A673 (cell line): ENCODE data around the gene RNF123. TPM values are rescaled to one million over a fixed set of nuclear protein-coding genes. Genes with fewer than 3 reads are reported as not detected.

Experiments
- BruUV-seq: library from RNA; stranded (reverse); fragments of 400-500 nt; replicated peaks from 2 replicates; lab custom pipeline; 2021; lab: Mats Ljungman, UMichigan
- CTCF ChIA-PET: fragments of 300-600 bp; sonication (Branson Sonifier 250); formaldehyde crosslinking; loops from one replicate; lab custom pipeline; 2022; ENCODE audit warnings: antibody characterized with exemption; lab: Charles Lee
- POLR2A ChIA-PET: fragments of 300-600 bp; sonication (Branson Sonifier 250); formaldehyde crosslinking; loops from one replicate; lab custom pipeline; 2022; ENCODE audit warnings: antibody characterized with exemption; ENCODE audit not compliant: low non-redundant PET; lab: Charles Lee
- DNase-seq: peaks from one replicate; pipeline ENCODE4 v3.0.0-alpha.2; 2015; ENCODE audit warnings: low spot score
- H3K27ac ChIP-seq: fragments of 200-600 bp; sonication (generic); 2 replicates; pipeline ENCODE4 v1.5.1; 2016; ENCODE audit warnings: mixed run types, low read depth, mild to moderate bottlenecking, mixed read lengths, antibody characterized with exemption, low read length; ENCODE audit not compliant: poor library complexity, severe bottlenecking
- H3K27me3 ChIP-seq: fragments of 200-600 bp; sonication (generic); replicated peaks from 2 replicates; pipeline ENCODE4 v1.6.1; 2017; ENCODE audit warnings: mixed run types, low read depth, mild to moderate bottlenecking, mixed read lengths, antibody characterized with exemption, low read length; ENCODE audit not compliant: insufficient read depth, poor library complexity
- H3K36me3 ChIP-seq: fragments of 200-600 bp; sonication (generic); 2 replicates; pipeline ENCODE4 v1.6.1; 2016; ENCODE audit warnings: mixed run types, mild to moderate bottlenecking, mixed read lengths, antibody characterized with exemption, low read length; ENCODE audit not compliant: insufficient read depth, poor library complexity, severe bottlenecking
- H3K4me1 ChIP-seq: fragments of 200-600 bp; sonication (generic); 2 replicates; pipeline ENCODE4 v1.6.1; 2017; ENCODE audit warnings: mixed run types, mild to moderate bottlenecking, mixed read lengths, antibody characterized with exemption, low read length; ENCODE audit not compliant: insufficient read depth, poor library complexity, severe bottlenecking
- H3K4me3 ChIP-seq: fragments of 200-600 bp; sonication (generic); 2 replicates; pipeline ENCODE4 v1.5.1; 2016; ENCODE audit warnings: low read depth, mixed run types, mild to moderate bottlenecking, mixed read lengths, low read length; ENCODE audit not compliant: poor library complexity, severe bottlenecking
- H3K9me3 ChIP-seq: fragments of 200-600 bp; sonication (generic); 2 replicates; pipeline ENCODE4 v1.6.1; 2016; ENCODE audit warnings: mixed run types, low read depth, mild to moderate bottlenecking, mixed read lengths, antibody characterized with exemption, low read length; ENCODE audit not compliant: poor library complexity, severe bottlenecking
- EZH2 ChIP-seq: fragments of 200-600 bp; sonication (generic); IDR thresholded peaks from 2 replicates; pipeline ENCODE4 v1.6.1; 2017; ENCODE audit warnings: borderline replicate concordance, low read depth, mild to moderate bottlenecking, mixed read lengths, antibody characterized with exemption, low read length; ENCODE audit not compliant: poor library complexity, severe bottlenecking
- intact Hi-C: fragments of 100-400 bp; cut with micrococcal nuclease; formaldehyde crosslinking; loops from one replicate; pipeline ENCODE4 v1.10.0; 2022; ENCODE audit not compliant: unreplicated experiment
- total RNA-seq: library from RNA; stranded (reverse); gene quantifications from 2 replicates; pipeline ENCODE4 v1.2.3, GENCODE V29; 2021
- TF ChIP-seq, protein P1 (sequence below): fragments of 300-800, 200-600 bp; sonication (generic); conservative IDR thresholded peaks from 2 replicates; pipeline ENCODE4 v1.5.1; 2017; ENCODE audit warnings: low read depth, mild to moderate bottlenecking, antibody characterized with exemption, low read length, moderate library complexity, mixed read lengths

RNF123 gene
- total RNA-seq, 1 experiment from 2014 or later: 31.5 TPM

DNA sequence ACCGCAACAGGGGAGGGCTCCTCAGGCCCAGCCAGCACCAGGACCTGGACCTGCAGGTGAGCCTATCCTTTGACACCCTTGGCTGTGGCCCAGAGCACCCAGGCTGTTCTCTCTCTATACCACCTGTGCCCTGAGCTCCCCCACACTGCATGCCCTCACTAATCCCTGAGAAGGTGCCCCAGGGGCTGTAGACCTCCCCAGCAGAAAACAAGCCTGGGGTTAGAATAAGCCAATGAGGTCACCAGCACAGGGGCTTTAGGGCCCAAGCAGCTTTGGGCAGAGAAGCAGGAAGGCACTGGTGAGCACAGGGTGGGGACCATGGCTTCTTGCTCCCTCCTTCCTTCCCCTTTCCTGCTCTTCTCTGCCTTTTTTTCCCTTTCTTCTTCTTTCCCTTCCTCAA lies 25.5 kb upstream of the RNF123 start:
- POLR2A ChIA-PET: no interaction called here
- Histone ChIP-seq H3K4me3 (no peak overlapping the region), H3K27me3 (no peaks in the 10 kb centered on the region), H3K9me3 (no peaks in the 10 kb centered on the region), H3K4me1 (no peaks in the 10 kb centered on the region), H3K27ac (no peak overlapping the region), H3K36me3 (no peaks in the 10 kb centered on the region)
- no peak for DNase-seq
- CTCF ChIA-PET: no interaction called here
- intact Hi-C loops: no loop called here
- BruUV-seq: no TSS peak
- TF ChIP-seq, protein P1, sequence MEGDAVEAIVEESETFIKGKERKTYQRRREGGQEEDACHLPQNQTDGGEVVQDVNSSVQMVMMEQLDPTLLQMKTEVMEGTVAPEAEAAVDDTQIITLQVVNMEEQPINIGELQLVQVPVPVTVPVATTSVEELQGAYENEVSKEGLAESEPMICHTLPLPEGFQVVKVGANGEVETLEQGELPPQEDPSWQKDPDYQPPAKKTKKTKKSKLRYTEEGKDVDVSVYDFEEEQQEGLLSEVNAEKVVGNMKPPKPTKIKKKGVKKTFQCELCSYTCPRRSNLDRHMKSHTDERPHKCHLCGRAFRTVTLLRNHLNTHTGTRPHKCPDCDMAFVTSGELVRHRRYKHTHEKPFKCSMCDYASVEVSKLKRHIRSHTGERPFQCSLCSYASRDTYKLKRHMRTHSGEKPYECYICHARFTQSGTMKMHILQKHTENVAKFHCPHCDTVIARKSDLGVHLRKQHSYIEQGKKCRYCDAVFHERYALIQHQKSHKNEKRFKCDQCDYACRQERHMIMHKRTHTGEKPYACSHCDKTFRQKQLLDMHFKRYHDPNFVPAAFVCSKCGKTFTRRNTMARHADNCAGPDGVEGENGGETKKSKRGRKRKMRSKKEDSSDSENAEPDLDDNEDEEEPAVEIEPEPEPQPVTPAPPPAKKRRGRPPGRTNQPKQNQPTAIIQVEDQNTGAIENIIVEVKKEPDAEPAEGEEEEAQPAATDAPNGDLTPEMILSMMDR: no peak
- TF ChIP-seq EZH2: no peak

DNA sequence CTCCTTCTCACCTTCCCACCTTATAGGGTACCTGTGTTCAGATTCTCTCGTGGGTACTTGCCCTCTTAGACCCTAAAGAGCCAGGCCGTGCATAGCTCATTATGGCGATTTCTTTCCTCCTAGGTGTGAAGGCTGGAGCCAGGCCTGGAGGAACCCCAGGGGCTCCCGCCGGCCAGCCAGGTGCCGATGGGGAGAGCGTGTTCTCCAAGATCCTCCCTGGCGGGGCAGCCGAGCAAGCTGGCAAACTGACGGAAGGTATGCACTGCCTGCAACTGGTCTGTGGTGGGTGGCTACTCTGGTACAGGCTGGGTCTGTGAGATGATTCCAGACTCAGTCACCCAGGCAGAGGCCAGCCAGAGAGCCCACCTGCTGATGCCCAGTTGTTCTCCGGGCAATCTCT lies 25.1 kb upstream of the RNF123 start:
- no peak for TF ChIP-seq EZH2
- TF ChIP-seq, protein P1: no peak
- no peaks in the 10 kb centered on the region for H3K9me3 ChIP-seq
- H3K4me1 ChIP-seq: no peaks in the 10 kb centered on the region
- DNase-seq: no peak
- no peak overlapping the region for H3K4me3 ChIP-seq
- no peaks in the 10 kb centered on the region for H3K27me3 ChIP-seq
- no peak overlapping the region for H3K27ac ChIP-seq
- H3K36me3 ChIP-seq: no peaks in the 10 kb centered on the region
- POLR2A ChIA-PET: no interaction called here
- CTCF ChIA-PET: no interaction called here
- BruUV-seq: no TSS peak
- intact Hi-C loops: no loop called here

DNA sequence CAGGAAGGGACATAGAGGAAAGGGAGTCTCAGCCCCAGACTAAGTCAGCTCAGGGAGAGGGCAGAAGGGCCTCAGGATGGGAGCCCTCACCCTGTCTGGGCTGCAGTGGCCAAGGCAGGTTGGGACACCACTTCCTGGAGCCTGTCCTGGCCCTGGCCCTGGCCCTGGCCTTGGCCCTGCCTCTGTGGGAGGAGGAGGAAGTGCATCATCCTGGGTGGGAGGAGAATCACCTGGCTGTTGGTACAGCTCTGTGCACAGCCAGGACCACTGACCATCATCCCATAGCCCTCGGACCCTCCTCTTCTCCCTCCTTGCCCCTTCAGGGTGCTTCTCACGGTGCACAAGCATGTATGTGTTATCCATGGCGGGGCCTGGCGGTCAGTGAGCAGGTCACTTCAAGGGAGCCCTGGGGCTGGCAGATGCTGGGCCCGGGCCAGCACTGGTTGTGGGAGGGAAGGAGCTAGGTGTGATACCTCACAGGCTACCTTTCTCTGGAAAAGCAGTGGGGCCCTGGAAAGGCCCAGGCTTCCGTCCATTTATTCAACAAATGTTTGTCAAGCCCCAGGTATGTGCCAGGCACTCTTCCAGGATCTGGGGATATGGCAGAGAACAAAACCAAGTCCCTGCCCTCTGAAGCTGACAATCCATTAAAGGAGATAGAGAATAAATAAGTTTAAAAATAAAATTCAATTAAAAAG lies 23.4 kb upstream of the RNF123 start:
- Histone ChIP-seq H3K27ac (no peak overlapping the region), H3K9me3 (no peaks in the 10 kb centered on the region), H3K4me3 (no peak overlapping the region), H3K27me3 (no peaks in the 10 kb centered on the region), H3K4me1 (no peaks in the 10 kb centered on the region), H3K36me3 (no peaks in the 10 kb centered on the region)
- intact Hi-C loops: no loop called here
- no TSS peak for BruUV-seq
- DNase-seq: no peak
- ChIA-PET POLR2A (no interaction called here), CTCF (no interaction called here)
- no peak for TF ChIP-seq EZH2
- TF ChIP-seq, protein P1: no peak
